IPS-20b (cell line): ENCODE results near the gene THEM4.

Source experiments
- H3K27ac ChIP-seq: one replicate; pipeline ENCODE4 v1.5.1; 2013; ENCODE audit warnings: low read length
- H3K27me3 ChIP-seq: 2 replicates; pipeline ENCODE4 v1.6.1; 2013; ENCODE audit warnings: mild to moderate bottlenecking, low read length, inconsistent platforms; ENCODE audit not compliant: insufficient read depth
- H3K36me3 ChIP-seq: 2 replicates; pipeline ENCODE4 v1.6.1; 2013; ENCODE audit warnings: low read depth, mild to moderate bottlenecking, inconsistent platforms, low read length, moderate library complexity; ENCODE audit not compliant: insufficient read depth
- H3K4me1 ChIP-seq: 2 replicates; pipeline ENCODE4 v1.6.1; 2013; ENCODE audit warnings: mild to moderate bottlenecking, control low read depth, inconsistent platforms, low read length, moderate library complexity; ENCODE audit not compliant: insufficient read depth
- H3K4me3 ChIP-seq: 2 replicates; pipeline ENCODE4 v1.5.1; 2013; ENCODE audit warnings: mild to moderate bottlenecking, low read length, inconsistent platforms
- H3K9ac ChIP-seq: 2 replicates; pipeline ENCODE4 v1.6.1; 2013; ENCODE audit warnings: low read depth, mild to moderate bottlenecking, inconsistent platforms, low read length, moderate library complexity
- H3K9me3 ChIP-seq: 2 replicates; pipeline ENCODE4 v1.6.1; 2013; ENCODE audit warnings: mild to moderate bottlenecking, low read depth, low read length, inconsistent platforms; ENCODE audit not compliant: insufficient read depth

THEM4 gene

GRCh38 chr1:151839082-151839412 is 70.3 kb downstream of the THEM4 start:
- Histone ChIP-seq H3K4me3 (peak overlapping the region; percentile 83), H3K4me1 (peaks cover 11% of the 10 kb centered on the region), H3K27ac (no peak overlapping the region), H3K9me3 (no peaks in the 10 kb centered on the region), H3K36me3 (no peaks in the 10 kb centered on the region), H3K9ac (peak overlapping the region; percentile 92; the same call in 1 of the 2 replicates), H3K27me3 (peaks cover 49% of the 10 kb centered on the region)

GRCh38 chr1:151838222-151839081 is 70.9 kb downstream of the THEM4 start:
- Histone ChIP-seq H3K36me3 (no peaks in the 10 kb centered on the region), H3K9ac (peak overlapping the region; percentile 92; the same call in 1 of the 2 replicates), H3K9me3 (no peaks in the 10 kb centered on the region), H3K4me1 (peaks cover 11% of the 10 kb centered on the region), H3K27ac (no peak overlapping the region), H3K4me3 (peak overlapping the region; percentile 83; the same call in 1 of the 2 replicates), H3K27me3 (peaks cover 49% of the 10 kb centered on the region)

- Histone ChIP-seq H3K27ac (no peak overlapping the region), H3K27me3 (peaks cover 49% of the 10 kb centered on the region), H3K36me3 (no peaks in the 10 kb centered on the region), H3K4me3 (peak overlapping the region; percentile 83; the same call in 1 of the 2 replicates), H3K4me1 (peaks cover 11% of the 10 kb centered on the region), H3K9me3 (no peaks in the 10 kb centered on the region), H3K9ac (no peak overlapping the region)
Measured at GRCh38 chr1:151837884-151838221, 71.5 kb downstream of the THEM4 start.

GRCh38 chr1:151837197-151837596 is 72.1 kb downstream of the THEM4 start:
- H3K4me3 ChIP-seq, result no peak overlapping the region
- no peaks in the 10 kb centered on the region for H3K9me3 ChIP-seq
- no peaks in the 10 kb centered on the region for H3K36me3 ChIP-seq
- H3K27ac ChIP-seq, result no peak overlapping the region
- no peak overlapping the region for H3K9ac ChIP-seq
- peaks cover 49% of the 10 kb centered on the region for H3K27me3 ChIP-seq
- peaks cover 11% of the 10 kb centered on the region for H3K4me1 ChIP-seq

- Histone ChIP-seq H3K36me3 (no peaks in the 10 kb centered on the region), H3K4me3 (no peak overlapping the region), H3K4me1 (peaks cover 6% of the 10 kb centered on the region), H3K27me3 (peaks cover 40% of the 10 kb centered on the region), H3K9me3 (no peaks in the 10 kb centered on the region), H3K27ac (no peak overlapping the region), H3K9ac (no peak overlapping the region)
Measured at GRCh38 chr1:151835596-151835995, 73.7 kb downstream of the THEM4 start.

GRCh38 chr1:151834239-151834638 is 75.1 kb downstream of the THEM4 start:
- H3K4me3 ChIP-seq, result no peak overlapping the region
- H3K9ac ChIP-seq, result no peak overlapping the region
- H3K36me3 ChIP-seq, result no peaks in the 10 kb centered on the region
- H3K27me3 ChIP-seq, result peaks cover 28% of the 10 kb centered on the region
- peaks cover 12% of the 10 kb centered on the region for H3K4me1 ChIP-seq
- H3K27ac ChIP-seq, result no peak overlapping the region
- H3K9me3 ChIP-seq, result no peaks in the 10 kb centered on the region

GRCh38 chr1:151833172-151833900 is 76.0 kb downstream of the THEM4 start:
- peaks cover 19% of the 10 kb centered on the region for H3K27me3 ChIP-seq
- no peak overlapping the region for H3K9ac ChIP-seq
- no peak overlapping the region for H3K4me3 ChIP-seq
- no peaks in the 10 kb centered on the region for H3K9me3 ChIP-seq
- no peaks in the 10 kb centered on the region for H3K36me3 ChIP-seq
- peaks cover 17% of the 10 kb centered on the region for H3K4me1 ChIP-seq
- no peak overlapping the region for H3K27ac ChIP-seq

GRCh38 chr1:151832318-151832980 is 76.9 kb downstream of the THEM4 start:
- H3K36me3 ChIP-seq, result no peaks in the 10 kb centered on the region
- H3K9me3 ChIP-seq, result no peaks in the 10 kb centered on the region
- H3K4me1 ChIP-seq, result peaks cover 21% of the 10 kb centered on the region
- H3K27ac ChIP-seq, result no peak overlapping the region
- H3K4me3 ChIP-seq, result no peak overlapping the region
- H3K27me3 ChIP-seq, result peaks cover 10% of the 10 kb centered on the region
- no peak overlapping the region for H3K9ac ChIP-seq

- peaks cover 1% of the 10 kb centered on the region for H3K27me3 ChIP-seq
- H3K9me3 ChIP-seq, result no peaks in the 10 kb centered on the region
- H3K27ac ChIP-seq, result no peak within 1 kb of the TSS
- H3K4me3 ChIP-seq, result no peak within 1 kb of the TSS
- no peaks in the 10 kb centered on the region for H3K36me3 ChIP-seq
- H3K9ac ChIP-seq, result no peak within 1 kb of the TSS
- peaks cover 21% of the 10 kb centered on the region for H3K4me1 ChIP-seq
Measured at GRCh38 chr1:151831605-151832004, 77.7 kb downstream of the THEM4 start, which contains the start of gene RORC. Gene RORC (minus strand): TSS chr1:151831802. CDS start chr1:151831764, 38 bp downstream.

GRCh38 chr1:151831256-151831591 is 78.1 kb downstream of the THEM4 start:
- Histone ChIP-seq H3K27ac (no peak overlapping the region), H3K4me3 (no peak overlapping the region), H3K4me1 (peaks cover 24% of the 10 kb centered on the region)

GRCh38 chr1:151830055-151830454 is 79.3 kb downstream of the THEM4 start:
- Histone ChIP-seq H3K27ac (no peak overlapping the region), H3K36me3 (no peaks in the 10 kb centered on the region), H3K9ac (no peak overlapping the region), H3K4me3 (no peak overlapping the region), H3K9me3 (no peaks in the 10 kb centered on the region), H3K27me3 (no peaks in the 10 kb centered on the region), H3K4me1 (peaks cover 28% of the 10 kb centered on the region)

More at GRCh38 chr1:151831256-151831591, 78.1 kb downstream of the THEM4 start:
- no peak overlapping the region for H3K9ac ChIP-seq
- no peaks in the 10 kb centered on the region for H3K27me3 ChIP-seq
- H3K9me3 ChIP-seq, result no peaks in the 10 kb centered on the region
- H3K36me3 ChIP-seq, result no peaks in the 10 kb centered on the region
